ENCODE results near the gene DNAL1. TPM values are rescaled to one million over a fixed set of nuclear protein-coding genes. Genes with fewer than 3 reads are reported as not detected.

Gene DNAL1
- polyA plus RNA-seq, 2 of the 4 experiments (the other 2 are of a cell fraction): 8.3 to 16.3 TPM

GRCh38 chr14:73637830-73638229 is 7.0 kb upstream of the DNAL1 start:
- ChIA-PET POLR2A (interaction anchor here (1.2 kb wide), 1 partner anchor 147 kb away, joined by 5 read pairs; the partner anchor contains the start of gene RIOX1), CTCF (interaction anchor here (1.6 to 1.7 kb wide), 2 partner anchors 57 to 120 kb away, joined by 3 to 5 read pairs; no protein-coding TSS in a partner anchor)
- no peaks in the 10 kb centered on the region for H3K9me3 ChIP-seq
- WGBS (ENCODE audit: missing lambda C conversion rate): 76% methylated on average over 5 of the region's 5 CpGs
- no peak for DNase-seq (ENCODE audit: low read depth in 1 of 2, low spot score in 1 of 2)
- no peak for ATAC-seq
- H3K27ac ChIP-seq: no peak overlapping the region
- no peak overlapping the region for H3K4me3 ChIP-seq
- TF ChIP-seq KDM5A (IDR thresholded peaks at IDR 0.05) (no peak), RARB (CRISPR knock-in tag; IDR thresholded peaks at IDR 0.05) (no peak), RCOR1 (IDR thresholded peaks at IDR 0.05; ENCODE audit: low read depth, low read length) (no peak), PBX3 (IDR thresholded peaks at IDR 0.05) (no peak), CBX8 (IDR thresholded peaks at IDR 0.05) (no peak), HEYL (CRISPR knock-in tag; IDR thresholded peaks at IDR 0.05) (no peak), HDAC2 (IDR thresholded peaks at IDR 0.05) (no peak), EHMT2 (IDR thresholded peaks at IDR 0.05; ENCODE audit: low read depth) (no peak), TFCP2L1 (CRISPR knock-in tag; IDR thresholded peaks at IDR 0.05) (no peak), KDM1A (IDR thresholded peaks at IDR 0.05; ENCODE audit: low read depth) (no peak), SMC3 (IDR thresholded peaks at IDR 0.05) (no peak), MYC (IDR thresholded peaks at IDR 0.05; ENCODE audit: borderline replicate concordance, low read length) (no peak), E2F6 (IDR thresholded peaks at IDR 0.05; ENCODE audit: borderline replicate concordance, low read depth) (no peak), RAD21 (conservative IDR thresholded peaks at IDR 0.05 in 1 of 2, IDR thresholded peaks at IDR 0.05 in 1 of 2) (no peak), BCL3 (IDR thresholded peaks at IDR 0.05) (no peak), JUNB (IDR thresholded peaks at IDR 0.05) (no peak), RNF2 (IDR thresholded peaks at IDR 0.05; ENCODE audit: borderline replicate concordance, low read depth) (no peak), CTCF (IDR thresholded peaks at IDR 0.05) (no peak)
- H3K4me2 ChIP-seq: no peak overlapping the region
- FAIRE-seq: no peak
- peaks cover 8% of the 10 kb centered on the region; the same call in 2 of the 3 replicates for H3K4me1 ChIP-seq

- H3K9me3 ChIP-seq: no peaks in the 10 kb centered on the region
- TF ChIP-seq EHF (CRISPR knock-in tag; IDR thresholded peaks at IDR 0.05) (no peak), NFE2L2 (conservative IDR thresholded peaks at IDR 0.05; ENCODE audit: low read length) (no peak), HDAC2 (IDR thresholded peaks at IDR 0.05) (no peak), FOSB (CRISPR knock-in tag; IDR thresholded peaks at IDR 0.05) (no peak), RFX5 (IDR thresholded peaks at IDR 0.05) (no peak), RCOR1 (IDR thresholded peaks at IDR 0.05; ENCODE audit: low read depth, low read length) (no peak), EHMT2 (IDR thresholded peaks at IDR 0.05; ENCODE audit: low read depth) (no peak), HOXB5 (CRISPR knock-in tag; IDR thresholded peaks at IDR 0.05) (no peak), BHLHE40 (IDR thresholded peaks at IDR 0.05; ENCODE audit: low read depth, low read length) (no peak), HEYL (CRISPR knock-in tag; IDR thresholded peaks at IDR 0.05) (no peak), JUN (IDR thresholded peaks at IDR 0.05) (no peak), FOSL2 (IDR thresholded peaks at IDR 0.05) (no peak), FOSL2 (CRISPR knock-in tag; IDR thresholded peaks at IDR 0.05) (no peak), TFCP2L1 (CRISPR knock-in tag; IDR thresholded peaks at IDR 0.05) (no peak), EP300 (IDR thresholded peaks at IDR 0.05) (no peak)
- no peak overlapping the region for H3K27ac ChIP-seq
- 84% methylated on average over 5 of the region's 5 CpGs for WGBS (ENCODE audit: missing lambda C conversion rate)
- DNase-seq (ENCODE audit: low read depth in 1 of 2, low spot score in 1 of 2) (no peak), FAIRE-seq (no peak), ATAC-seq (no peak)
- H3K4me3 ChIP-seq: no peak overlapping the region
- POLR2A ChIA-PET: interaction anchor here (0.6 kb wide), 1 partner anchor 400 kb away, joined by 3 read pairs; no protein-coding TSS in a partner anchor
- H3K4me2 ChIP-seq: no peak overlapping the region
- H3K4me1 ChIP-seq: peaks cover 15% of the 10 kb centered on the region
- CTCF ChIA-PET: interaction anchor here (0.7 to 4.5 kb wide), 4 partner anchors 21 to 132 kb away, joined by 3 to 23 read pairs (median 4); no protein-coding TSS in a partner anchor
Measured at GRCh38 chr14:73640796-73641365, 3.9 kb upstream of the DNAL1 start.

Data from A549 (cell line).